ENCODE results near the gene ARHGAP18. TPM values are rescaled to one million over a fixed set of nuclear protein-coding genes. Genes with fewer than 3 reads are reported as not detected.

ARHGAP18 gene
- total and polyA plus RNA-seq, 10 of the 15 experiments (the other 5 are each of a cell fraction or from before 2014, with no cell fraction given), result 18.2 to 52.2 (median 31.7) TPM

DNA sequence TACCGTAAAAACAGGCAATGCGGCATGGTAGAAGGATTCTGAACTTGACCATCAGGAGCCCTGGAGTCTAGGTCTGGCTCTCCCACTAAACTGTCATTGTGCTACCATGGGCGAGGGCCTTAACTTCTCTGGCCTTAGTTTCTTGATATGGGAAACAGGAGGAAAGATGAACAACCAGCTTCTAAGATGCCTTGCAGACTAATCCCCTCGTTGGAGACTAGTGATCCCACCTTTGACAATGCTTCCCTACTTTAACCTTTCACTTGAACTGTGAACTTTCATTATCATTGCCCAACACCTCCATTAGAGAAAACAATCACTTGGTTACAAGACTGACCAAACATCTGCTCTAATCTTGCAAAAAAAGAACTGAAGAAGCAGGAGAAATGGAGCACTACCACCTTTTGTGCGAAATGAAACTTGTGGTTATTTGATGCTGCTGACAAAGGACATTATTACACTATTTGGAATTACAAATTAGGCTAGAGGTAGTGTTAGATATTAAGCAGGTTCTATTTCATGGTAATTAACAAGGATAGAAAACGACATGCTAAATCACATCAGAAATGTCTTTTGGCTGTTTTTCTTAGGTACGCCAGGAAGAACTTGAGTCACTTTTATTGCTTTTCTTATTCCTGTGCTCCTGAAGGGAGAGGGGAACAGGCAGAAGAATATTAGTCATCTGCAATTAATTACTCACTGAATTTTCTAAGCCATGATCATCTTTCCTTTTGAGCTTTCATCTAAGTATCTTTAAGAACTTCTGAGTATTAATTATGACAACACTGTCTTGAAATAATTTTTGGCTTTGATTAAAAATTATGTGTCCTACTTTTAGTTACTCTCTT is 39.1 kb upstream of the ARHGAP18 start (continued):
- TF ChIP-seq MLLT1 (IDR thresholded peaks at IDR 0.05) (no peak), ETV6 (conservative IDR thresholded peaks at IDR 0.05 in 1 of 2, IDR thresholded peaks at IDR 0.05 in 1 of 2; ENCODE audit: borderline replicate concordance in 1 of 2, low read depth in 1 of 2) (no peak), NKRF (conservative IDR thresholded peaks at IDR 0.05) (no peak), EP300 (IDR thresholded peaks at IDR 0.05; ENCODE audit: borderline replicate concordance in 1 of 2, control insufficient read depth in 1 of 2, low read depth in 2 of 2, low read length in 2 of 2) (peak; percentile 38 to 53; a peak in 2 of 4 replicates), TBL1XR1 (IDR thresholded peaks at IDR 0.05; ENCODE audit: low read depth, low read length) (no peak), GATAD2B (conservative IDR thresholded peaks at IDR 0.05; ENCODE audit: low read depth) (0 out of 2 replicates have a peak, but pooled peaks have one; percentile 22), YY1 (IDR thresholded peaks at IDR 0.05; ENCODE audit: low read depth, low read length) (no peak), HDAC2 (IDR thresholded peaks at IDR 0.05) (no peak), BACH1 (IDR thresholded peaks at IDR 0.05; ENCODE audit: borderline replicate concordance) (peak; percentile 32; the same call in 1 of the 2 replicates), ZNF217 (IDR thresholded peaks at IDR 0.05) (0 out of 2 replicates have a peak, but pooled peaks have one; percentile 34), MEF2A (IDR thresholded peaks at IDR 0.05; ENCODE audit: insufficient read depth, low read depth, low read length) (no peak), IRF4 (IDR thresholded peaks at IDR 0.05; ENCODE audit: low read depth, low read length) (no peak), SPI1 (IDR thresholded peaks at IDR 0.05; ENCODE audit: borderline replicate concordance, insufficient read depth, low read depth, low read length) (0 out of 2 replicates have a peak, but pooled peaks have one; percentile 17), SMARCA5 (IDR thresholded peaks at IDR 0.05) (peak; percentile 37), TAF1 (IDR thresholded peaks at IDR 0.05; ENCODE audit: borderline replicate concordance, low read depth, low read length) (no peak), NBN (IDR thresholded peaks at IDR 0.05) (no peak)
- TF ChIP-seq, protein P1, sequence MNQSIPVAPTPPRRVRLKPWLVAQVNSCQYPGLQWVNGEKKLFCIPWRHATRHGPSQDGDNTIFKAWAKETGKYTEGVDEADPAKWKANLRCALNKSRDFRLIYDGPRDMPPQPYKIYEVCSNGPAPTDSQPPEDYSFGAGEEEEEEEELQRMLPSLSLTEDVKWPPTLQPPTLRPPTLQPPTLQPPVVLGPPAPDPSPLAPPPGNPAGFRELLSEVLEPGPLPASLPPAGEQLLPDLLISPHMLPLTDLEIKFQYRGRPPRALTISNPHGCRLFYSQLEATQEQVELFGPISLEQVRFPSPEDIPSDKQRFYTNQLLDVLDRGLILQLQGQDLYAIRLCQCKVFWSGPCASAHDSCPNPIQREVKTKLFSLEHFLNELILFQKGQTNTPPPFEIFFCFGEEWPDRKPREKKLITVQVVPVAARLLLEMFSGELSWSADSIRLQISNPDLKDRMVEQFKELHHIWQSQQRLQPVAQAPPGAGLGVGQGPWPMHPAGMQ (IDR thresholded peaks at IDR 0.05; ENCODE audit: borderline replicate concordance), result no peak
- TF ChIP-seq, protein P2, sequence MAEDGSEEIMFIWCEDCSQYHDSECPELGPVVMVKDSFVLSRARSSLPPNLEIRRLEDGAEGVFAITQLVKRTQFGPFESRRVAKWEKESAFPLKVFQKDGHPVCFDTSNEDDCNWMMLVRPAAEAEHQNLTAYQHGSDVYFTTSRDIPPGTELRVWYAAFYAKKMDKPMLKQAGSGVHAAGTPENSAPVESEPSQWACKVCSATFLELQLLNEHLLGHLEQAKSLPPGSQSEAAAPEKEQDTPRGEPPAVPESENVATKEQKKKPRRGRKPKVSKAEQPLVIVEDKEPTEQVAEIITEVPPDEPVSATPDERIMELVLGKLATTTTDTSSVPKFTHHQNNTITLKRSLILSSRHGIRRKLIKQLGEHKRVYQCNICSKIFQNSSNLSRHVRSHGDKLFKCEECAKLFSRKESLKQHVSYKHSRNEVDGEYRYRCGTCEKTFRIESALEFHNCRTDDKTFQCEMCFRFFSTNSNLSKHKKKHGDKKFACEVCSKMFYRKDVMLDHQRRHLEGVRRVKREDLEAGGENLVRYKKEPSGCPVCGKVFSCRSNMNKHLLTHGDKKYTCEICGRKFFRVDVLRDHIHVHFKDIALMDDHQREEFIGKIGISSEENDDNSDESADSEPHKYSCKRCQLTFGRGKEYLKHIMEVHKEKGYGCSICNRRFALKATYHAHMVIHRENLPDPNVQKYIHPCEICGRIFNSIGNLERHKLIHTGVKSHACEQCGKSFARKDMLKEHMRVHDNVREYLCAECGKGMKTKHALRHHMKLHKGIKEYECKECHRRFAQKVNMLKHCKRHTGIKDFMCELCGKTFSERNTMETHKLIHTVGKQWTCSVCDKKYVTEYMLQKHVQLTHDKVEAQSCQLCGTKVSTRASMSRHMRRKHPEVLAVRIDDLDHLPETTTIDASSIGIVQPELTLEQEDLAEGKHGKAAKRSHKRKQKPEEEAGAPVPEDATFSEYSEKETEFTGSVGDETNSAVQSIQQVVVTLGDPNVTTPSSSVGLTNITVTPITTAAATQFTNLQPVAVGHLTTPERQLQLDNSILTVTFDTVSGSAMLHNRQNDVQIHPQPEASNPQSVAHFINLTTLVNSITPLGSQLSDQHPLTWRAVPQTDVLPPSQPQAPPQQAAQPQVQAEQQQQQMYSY (CRISPR knock-in tag; IDR thresholded peaks at IDR 0.05), result no peak

All from GM12878 (cell line).